ENCODE results near the gene NPAS3. TPM values are rescaled to one million over a fixed set of nuclear protein-coding genes. Genes with fewer than 3 reads are reported as not detected.

The NPAS3 gene
- total RNA-seq, 1 experiment from 2014 or later: not detected

- TF ChIP-seq EZH2 (IDR thresholded peaks at IDR 0.05; ENCODE audit: low read depth): no peak
- TF ChIP-seq CTCF (conservative IDR thresholded peaks at IDR 0.05): no peak
- Histone ChIP-seq H4K20me1 (ENCODE audit: insufficient read depth) (no peaks in the 10 kb centered on the region), H3K79me2 (ENCODE audit: low read depth) (no peaks in the 10 kb centered on the region), H3K27ac (0 out of 2 replicates have a peak overlapping the region, but pooled peaks have one; percentile 2), H3K27me3 (ENCODE audit: insufficient read depth, low read depth) (no peaks in the 10 kb centered on the region), H3K4me1 (replicated peaks; ENCODE audit: insufficient read depth) (peaks cover 18% of the 10 kb centered on the region; the same call in 1 of the 2 replicates), H3F3A (ENCODE audit: insufficient read depth, low read depth) (peaks cover 12% of the 10 kb centered on the region; the same call in 1 of the 2 replicates), H3K9me3 (ENCODE audit: insufficient read depth, low read depth) (no peaks in the 10 kb centered on the region), H3K4me3 (no peak overlapping the region), H3K36me3 (ENCODE audit: low read depth) (no peaks in the 10 kb centered on the region), H3K9me2 (ENCODE audit: insufficient read depth) (no peaks in the 10 kb centered on the region), H2AFZ (no peak overlapping the region), H3K4me2 (0 out of 2 replicates have a peak overlapping the region, but pooled peaks have one; percentile 2)
- ChIA-PET POLR2A (ENCODE audit: unreplicated experiment) (no interaction called here), CTCF (no interaction called here)
- DNase-seq: no peak
- no TSS peak for BruUV-seq (replicated peaks)
- intact Hi-C loops (cut with micrococcal nuclease; ENCODE audit: unreplicated experiment): no loop called here
Measured at GRCh38 chr14:33679025-33679424, 740.3 kb downstream of the NPAS3 start.

- intact Hi-C loops (cut with micrococcal nuclease; ENCODE audit: unreplicated experiment): no loop called here
- Histone ChIP-seq H3K36me3 (ENCODE audit: low read depth) (no peaks in the 10 kb centered on the region), H2AFZ (no peak overlapping the region), H3K27ac (0 out of 2 replicates have a peak overlapping the region, but pooled peaks have one; percentile 2), H4K20me1 (ENCODE audit: insufficient read depth) (no peaks in the 10 kb centered on the region), H3K79me2 (ENCODE audit: low read depth) (no peaks in the 10 kb centered on the region), H3K4me1 (replicated peaks; ENCODE audit: insufficient read depth) (peaks cover 18% of the 10 kb centered on the region; the same call in 1 of the 2 replicates), H3K9me3 (ENCODE audit: insufficient read depth, low read depth) (no peaks in the 10 kb centered on the region), H3F3A (ENCODE audit: insufficient read depth, low read depth) (peaks cover 12% of the 10 kb centered on the region; the same call in 1 of the 2 replicates), H3K4me2 (peak overlapping the region; percentile 28; the same call in 1 of the 2 replicates), H3K9me2 (ENCODE audit: insufficient read depth) (no peaks in the 10 kb centered on the region), H3K27me3 (ENCODE audit: insufficient read depth, low read depth) (no peaks in the 10 kb centered on the region), H3K4me3 (no peak overlapping the region)
- no TSS peak for BruUV-seq (replicated peaks)
- DNase-seq: peak in 1 of 2 experiments; percentile 87
- CTCF ChIA-PET: no interaction called here
- TF ChIP-seq CTCF (conservative IDR thresholded peaks at IDR 0.05) (no peak), EZH2 (IDR thresholded peaks at IDR 0.05; ENCODE audit: low read depth) (no peak)
- POLR2A ChIA-PET (ENCODE audit: unreplicated experiment): no interaction called here
Measured at GRCh38 chr14:33679461-33680225, 741.0 kb downstream of the NPAS3 start.

GRCh38 chr14:33680873-33681272 lies 742.2 kb downstream of the NPAS3 start:
- no peaks in the 10 kb centered on the region for H3K79me2 ChIP-seq (ENCODE audit: low read depth)
- H3K9me3 ChIP-seq (ENCODE audit: insufficient read depth, low read depth): no peaks in the 10 kb centered on the region
- DNase-seq: no peak
- peaks cover 22% of the 10 kb centered on the region; the same call in 1 of the 2 replicates for H3K4me1 ChIP-seq (replicated peaks; ENCODE audit: insufficient read depth)
- H3K27me3 ChIP-seq (ENCODE audit: insufficient read depth, low read depth): no peaks in the 10 kb centered on the region
- BruUV-seq (replicated peaks): no TSS peak
- intact Hi-C loops (cut with micrococcal nuclease; ENCODE audit: unreplicated experiment): no loop called here
- no peaks in the 10 kb centered on the region for H4K20me1 ChIP-seq (ENCODE audit: insufficient read depth)
- H3K9me2 ChIP-seq (ENCODE audit: insufficient read depth): no peaks in the 10 kb centered on the region
- no peak overlapping the region for H2AFZ ChIP-seq
- H3K4me2 ChIP-seq: no peak overlapping the region
- H3K4me3 ChIP-seq: no peak overlapping the region
- peaks cover 16% of the 10 kb centered on the region; the same call in 1 of the 2 replicates for H3F3A ChIP-seq (ENCODE audit: insufficient read depth, low read depth)
- TF ChIP-seq CTCF (conservative IDR thresholded peaks at IDR 0.05) (no peak), EZH2 (IDR thresholded peaks at IDR 0.05; ENCODE audit: low read depth) (no peak)
- H3K36me3 ChIP-seq (ENCODE audit: low read depth): no peaks in the 10 kb centered on the region
- CTCF ChIA-PET: no interaction called here
- POLR2A ChIA-PET (ENCODE audit: unreplicated experiment): no interaction called here
- H3K27ac ChIP-seq: no peak overlapping the region
